Measurements from ENCODE around the gene MESP1. TPM values are rescaled to one million over a fixed set of nuclear protein-coding genes. Genes with fewer than 3 reads are reported as not detected.

Gene MESP1
- total and polyA plus RNA-seq, 2 of the 13 experiments (the other 11 are each of a cell fraction or from before 2014, with no cell fraction given) = not detected

DNA sequence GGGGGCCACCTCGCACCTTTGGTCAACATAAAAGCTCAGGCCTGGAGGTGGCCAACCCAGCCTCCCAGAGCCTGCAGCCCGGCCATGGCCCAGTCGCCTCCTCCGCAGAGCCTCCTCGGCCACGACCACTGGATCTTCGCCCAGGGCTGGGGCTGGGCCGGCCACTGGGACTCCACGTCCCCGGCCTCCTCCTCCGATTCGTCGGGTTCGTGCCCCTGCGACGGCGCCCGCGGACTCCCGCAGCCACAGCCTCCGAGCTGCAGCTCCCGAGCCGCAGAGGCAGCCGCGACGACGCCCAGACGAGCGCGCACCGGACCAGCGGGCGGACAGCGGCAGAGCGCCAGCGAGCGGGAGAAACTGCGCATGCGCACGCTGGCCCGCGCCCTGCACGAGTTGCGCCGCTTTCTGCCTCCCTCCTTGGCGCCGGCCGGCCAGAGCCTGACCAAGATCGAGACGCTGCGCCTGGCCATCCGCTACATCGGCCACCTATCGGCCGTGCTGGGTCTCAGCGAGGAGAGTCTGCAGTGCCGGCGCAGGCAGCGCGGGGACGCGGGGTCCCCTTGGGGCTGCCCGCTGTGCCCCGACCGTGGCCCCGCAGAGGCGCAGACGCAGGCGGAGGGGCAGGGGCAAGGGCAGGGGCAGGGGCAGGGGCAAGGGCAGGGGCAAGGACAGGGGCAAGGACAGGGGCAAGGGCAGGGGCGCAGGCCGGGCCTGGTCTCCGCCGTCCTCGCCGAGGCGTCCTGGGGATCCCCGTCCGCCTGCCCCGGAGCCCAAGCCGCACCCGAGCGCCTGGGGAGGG lies 25.4 kb upstream of the MESP1 start, which contains the start of gene MESP2 (continued):
- TF ChIP-seq, protein P1, sequence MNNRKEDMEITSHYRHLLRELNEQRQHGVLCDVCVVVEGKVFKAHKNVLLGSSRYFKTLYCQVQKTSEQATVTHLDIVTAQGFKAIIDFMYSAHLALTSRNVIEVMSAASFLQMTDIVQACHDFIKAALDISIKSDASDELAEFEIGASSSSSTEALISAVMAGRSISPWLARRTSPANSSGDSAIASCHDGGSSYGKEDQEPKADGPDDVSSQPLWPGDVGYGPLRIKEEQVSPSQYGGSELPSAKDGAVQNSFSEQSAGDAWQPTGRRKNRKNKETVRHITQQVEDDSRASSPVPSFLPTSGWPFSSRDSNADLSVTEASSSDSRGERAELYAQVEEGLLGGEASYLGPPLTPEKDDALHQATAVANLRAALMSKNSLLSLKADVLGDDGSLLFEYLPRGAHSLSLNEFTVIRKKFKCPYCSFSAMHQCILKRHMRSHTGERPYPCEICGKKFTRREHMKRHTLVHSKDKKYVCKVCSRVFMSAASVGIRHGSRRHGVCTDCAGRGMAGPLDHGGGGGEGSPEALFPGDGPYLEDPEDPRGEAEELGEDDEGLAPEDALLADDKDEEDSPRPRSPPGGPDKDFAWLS (CRISPR knock-in tag; IDR thresholded peaks at IDR 0.05; ENCODE audit: borderline replicate concordance) = no peak
- TF ChIP-seq ZNF180 (CRISPR knock-in tag; IDR thresholded peaks at IDR 0.05; ENCODE audit: borderline replicate concordance, low read depth) (no peak), KDM3A (CRISPR knock-in tag; IDR thresholded peaks at IDR 0.05; ENCODE audit: low read depth) (peak; percentile 59; the same call in 1 of the 2 replicates), ZNF891 (CRISPR knock-in tag; IDR thresholded peaks at IDR 0.05) (peak; percentile 72), BORCS8-MEF2B (CRISPR knock-in tag; IDR thresholded peaks at IDR 0.05) (peak; percentile 76; the same call in 1 of the 2 replicates), PTBP1 (IDR thresholded peaks at IDR 0.05; ENCODE audit: low read depth, low read length, poor library complexity, severe bottlenecking) (no peak), KLF16 (CRISPR knock-in tag; IDR thresholded peaks at IDR 0.05) (no peak), ZNF616 (CRISPR knock-in tag; IDR thresholded peaks at IDR 0.05; ENCODE audit: low read depth) (peak; percentile 93; the same call in 1 of the 2 replicates), FOXO1 (CRISPR knock-in tag; IDR thresholded peaks at IDR 0.05) (peak; percentile 47; the same call in 1 of the 2 replicates), ZNF124 (CRISPR knock-in tag; IDR thresholded peaks at IDR 0.05) (no peak), ELF3 (CRISPR knock-in tag; IDR thresholded peaks at IDR 0.05) (peak; percentile 29; the same call in 1 of the 2 replicates), ZNF296 (CRISPR knock-in tag; conservative IDR thresholded peaks at IDR 0.05) (0 out of 2 replicates have a peak, but pooled peaks have one; percentile 30), NPAS2 (CRISPR knock-in tag; IDR thresholded peaks at IDR 0.05; ENCODE audit: borderline replicate concordance) (no peak), ZNF598 (CRISPR knock-in tag; IDR thresholded peaks at IDR 0.05; ENCODE audit: borderline replicate concordance) (no peak), ZNF883 (CRISPR knock-in tag; IDR thresholded peaks at IDR 0.05; ENCODE audit: not compliant biosample characterization) (peak; percentile 90), NFRKB (IDR thresholded peaks at IDR 0.05) (no peak), ZNF256 (CRISPR knock-in tag; conservative IDR thresholded peaks at IDR 0.05) (no peak), RFX5 (IDR thresholded peaks at IDR 0.05; ENCODE audit: low read depth, low read length) (no peak), ARID2 (CRISPR knock-in tag; IDR thresholded peaks at IDR 0.05; ENCODE audit: borderline replicate concordance) (no peak), NR2F1 (CRISPR knock-in tag; IDR thresholded peaks at IDR 0.05) (no peak), MYNN (CRISPR knock-in tag; IDR thresholded peaks at IDR 0.05; ENCODE audit: low read depth) (no peak), ZNF558 (CRISPR knock-in tag; IDR thresholded peaks at IDR 0.05; ENCODE audit: borderline replicate concordance) (no peak; the same call in 1 of the 2 replicates), PITX1 (CRISPR knock-in tag; IDR thresholded peaks at IDR 0.05) (peak; percentile 54; the same call in 1 of the 2 replicates), JUND (CRISPR knock-in tag; IDR thresholded peaks at IDR 0.05) (0 out of 2 replicates have a peak, but pooled peaks have one; percentile 4)
- TF ChIP-seq, protein P2, sequence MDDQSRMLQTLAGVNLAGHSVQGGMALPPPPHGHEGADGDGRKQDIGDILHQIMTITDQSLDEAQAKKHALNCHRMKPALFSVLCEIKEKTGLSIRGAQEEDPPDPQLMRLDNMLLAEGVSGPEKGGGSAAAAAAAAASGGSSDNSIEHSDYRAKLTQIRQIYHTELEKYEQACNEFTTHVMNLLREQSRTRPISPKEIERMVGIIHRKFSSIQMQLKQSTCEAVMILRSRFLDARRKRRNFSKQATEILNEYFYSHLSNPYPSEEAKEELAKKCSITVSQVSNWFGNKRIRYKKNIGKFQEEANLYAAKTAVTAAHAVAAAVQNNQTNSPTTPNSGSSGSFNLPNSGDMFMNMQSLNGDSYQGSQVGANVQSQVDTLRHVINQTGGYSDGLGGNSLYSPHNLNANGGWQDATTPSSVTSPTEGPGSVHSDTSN (CRISPR knock-in tag; IDR thresholded peaks at IDR 0.05; ENCODE audit: borderline replicate concordance) = no peak
- TF ChIP-seq, protein P3, sequence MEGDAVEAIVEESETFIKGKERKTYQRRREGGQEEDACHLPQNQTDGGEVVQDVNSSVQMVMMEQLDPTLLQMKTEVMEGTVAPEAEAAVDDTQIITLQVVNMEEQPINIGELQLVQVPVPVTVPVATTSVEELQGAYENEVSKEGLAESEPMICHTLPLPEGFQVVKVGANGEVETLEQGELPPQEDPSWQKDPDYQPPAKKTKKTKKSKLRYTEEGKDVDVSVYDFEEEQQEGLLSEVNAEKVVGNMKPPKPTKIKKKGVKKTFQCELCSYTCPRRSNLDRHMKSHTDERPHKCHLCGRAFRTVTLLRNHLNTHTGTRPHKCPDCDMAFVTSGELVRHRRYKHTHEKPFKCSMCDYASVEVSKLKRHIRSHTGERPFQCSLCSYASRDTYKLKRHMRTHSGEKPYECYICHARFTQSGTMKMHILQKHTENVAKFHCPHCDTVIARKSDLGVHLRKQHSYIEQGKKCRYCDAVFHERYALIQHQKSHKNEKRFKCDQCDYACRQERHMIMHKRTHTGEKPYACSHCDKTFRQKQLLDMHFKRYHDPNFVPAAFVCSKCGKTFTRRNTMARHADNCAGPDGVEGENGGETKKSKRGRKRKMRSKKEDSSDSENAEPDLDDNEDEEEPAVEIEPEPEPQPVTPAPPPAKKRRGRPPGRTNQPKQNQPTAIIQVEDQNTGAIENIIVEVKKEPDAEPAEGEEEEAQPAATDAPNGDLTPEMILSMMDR (CRISPR knock-in tag; IDR thresholded peaks at IDR 0.05) = peak; percentile 52

Data from HepG2 (cell line).